Colonic mucosa (tissue), 4 donors: ENCODE data around the gene MORC3. TPM values are rescaled to one million over a fixed set of nuclear protein-coding genes. Genes with fewer than 3 reads are reported as not detected.
"Not testable (repeated sequence)": the region's sequence is repeated elsewhere in the genome, so short reads cannot be mapped to it uniquely, and the experiment has no call there.

Experiments used
- DNase-seq: peaks from one replicate; pipeline ENCODE4 v3.0.0-alpha.2; 2020
- H3K27ac ChIP-seq: fragments of 200-600 bp; one replicate; pipeline ENCODE4 v1.8.0; 2021
- H3K27me3 ChIP-seq: fragments of 200-600 bp; one replicate; pipeline ENCODE4 v1.8.0; 2021
- H3K36me3 ChIP-seq: fragments of 200-600 bp; one replicate; pipeline ENCODE4 v1.8.0; 2021
- H3K4me1 ChIP-seq: fragments of 200-600 bp; one replicate; pipeline ENCODE4 v1.8.0; 2021; ENCODE audit warnings: mild to moderate bottlenecking
- H3K4me3 ChIP-seq: fragments of 200-600 bp; one replicate; pipeline ENCODE4 v1.8.0; 2021
- H3K9ac ChIP-seq, 2 donors: one replicate each; pipeline ENCODE4 v1.7.0; 2013; ENCODE audit warnings: control low read depth in 2 of 2, low read depth in 2 of 2, low read length in 2 of 2
- H3K9me3 ChIP-seq: fragments of 200-600 bp; one replicate; pipeline ENCODE4 v1.8.0; 2021
- intact Hi-C: fragments of 100-400 bp; cut with DNase I; formaldehyde crosslinking; loops from one replicate; pipeline ENCODE4 v1.14.1; 2022
- total RNA-seq, 2 donors: library from RNA; stranded (reverse); fragmentation: NEBNext Ultra II Directional in 1 of 2; extraction: Animal tissue kit (Norgen Biotek cat#: 25700) in 1 of 2; gene quantifications; one replicate each; pipeline ENCODE4 v1.2.1, GENCODE V29; 2021
- TF ChIP-seq, protein P1 (sequence below): fragments of 200-600 bp; IDR thresholded peaks from one replicate; pipeline ENCODE4 v1.8.0; 2022; ENCODE audit warnings: antibody characterized with exemption, mild to moderate bottlenecking
- donor health status: healthy.
- donor health status: DM: no; HTN: no; CAD: no.
- donor health status: DM: no; HTN: no; CAD: no.

MORC3 gene
- total RNA-seq, 2 donors from 2014 or later, result 18.5 to 28.9 TPM

- peak overlapping the region; percentile 49 for H3K4me3 ChIP-seq
- TF ChIP-seq, protein P1, sequence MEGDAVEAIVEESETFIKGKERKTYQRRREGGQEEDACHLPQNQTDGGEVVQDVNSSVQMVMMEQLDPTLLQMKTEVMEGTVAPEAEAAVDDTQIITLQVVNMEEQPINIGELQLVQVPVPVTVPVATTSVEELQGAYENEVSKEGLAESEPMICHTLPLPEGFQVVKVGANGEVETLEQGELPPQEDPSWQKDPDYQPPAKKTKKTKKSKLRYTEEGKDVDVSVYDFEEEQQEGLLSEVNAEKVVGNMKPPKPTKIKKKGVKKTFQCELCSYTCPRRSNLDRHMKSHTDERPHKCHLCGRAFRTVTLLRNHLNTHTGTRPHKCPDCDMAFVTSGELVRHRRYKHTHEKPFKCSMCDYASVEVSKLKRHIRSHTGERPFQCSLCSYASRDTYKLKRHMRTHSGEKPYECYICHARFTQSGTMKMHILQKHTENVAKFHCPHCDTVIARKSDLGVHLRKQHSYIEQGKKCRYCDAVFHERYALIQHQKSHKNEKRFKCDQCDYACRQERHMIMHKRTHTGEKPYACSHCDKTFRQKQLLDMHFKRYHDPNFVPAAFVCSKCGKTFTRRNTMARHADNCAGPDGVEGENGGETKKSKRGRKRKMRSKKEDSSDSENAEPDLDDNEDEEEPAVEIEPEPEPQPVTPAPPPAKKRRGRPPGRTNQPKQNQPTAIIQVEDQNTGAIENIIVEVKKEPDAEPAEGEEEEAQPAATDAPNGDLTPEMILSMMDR, result no peak
- H3K4me1 ChIP-seq, result peaks cover 3% of the 10 kb centered on the region
- H3K27ac ChIP-seq, result no peak overlapping the region
- no peak overlapping the region for H3K9ac ChIP-seq
- H3K27me3 ChIP-seq, result no peaks in the 10 kb centered on the region
- intact Hi-C loops, result no loop called here
- DNase-seq, result no peak
- no peaks in the 10 kb centered on the region for H3K36me3 ChIP-seq
- no peaks in the 10 kb centered on the region for H3K9me3 ChIP-seq
These were observed 64.9 kb downstream of the MORC3 start for GRCh38 chr21:36384885-36385232.

- Histone ChIP-seq H3K27ac (no peak within 1 kb of the TSS), H3K4me1 (peaks cover 3% of the 10 kb centered on the region), H3K9ac (peak within 1 kb of the TSS in 1 of 2 donors; percentile 50), H3K36me3 (no peaks in the 10 kb centered on the region), H3K27me3 (no peaks in the 10 kb centered on the region), H3K9me3 (no peaks in the 10 kb centered on the region), H3K4me3 (peak within 1 kb of the TSS; percentile 49)
- TF ChIP-seq, protein P1, result no peak
- DNase-seq, result peak; percentile 81
- intact Hi-C loops, result no loop called here
These were observed 65.4 kb downstream of the MORC3 start, which contains the start of gene CHAF1B for GRCh38 chr21:36385233-36386030. Gene CHAF1B (plus strand): TSS chr21:36385392. CDS start chr21:36386137, 745 bp downstream.

DNA sequence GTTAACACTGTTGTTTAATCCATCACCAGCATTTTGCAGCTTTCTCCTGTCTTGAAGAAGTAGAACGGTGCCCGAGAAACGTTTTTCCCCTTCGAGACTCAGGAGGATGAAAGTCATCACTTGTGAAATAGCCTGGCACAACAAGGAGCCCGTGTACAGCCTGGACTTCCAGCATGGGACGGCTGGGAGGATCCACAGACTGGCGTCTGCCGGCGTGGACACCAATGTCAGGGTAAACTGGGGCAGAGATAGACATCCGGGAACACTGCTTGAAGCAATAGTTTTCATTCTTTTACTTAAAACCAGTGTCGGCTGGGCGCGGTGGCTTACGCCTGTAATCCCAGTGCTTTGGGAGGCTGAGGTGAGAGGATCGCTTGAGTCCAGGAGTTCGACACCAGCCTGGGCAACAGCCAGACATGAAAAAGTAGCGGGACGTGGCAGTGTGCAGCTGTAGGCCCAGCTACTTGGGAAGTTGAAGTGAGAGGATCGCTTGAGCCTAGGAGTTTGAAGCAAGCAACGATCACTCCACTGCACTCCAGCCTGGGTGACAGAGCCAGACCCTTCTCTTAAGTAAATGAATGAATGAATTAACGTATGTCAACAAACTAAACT, 66.1 kb downstream of the MORC3 start:
- Histone ChIP-seq H3K9me3 (no peaks in the 10 kb centered on the region), H3K36me3 (no peaks in the 10 kb centered on the region), H3K27ac (no peak overlapping the region), H3K4me3 (peak overlapping the region; percentile 49), H3K9ac (no peak overlapping the region), H3K27me3 (no peaks in the 10 kb centered on the region), H3K4me1 (peaks cover 3% of the 10 kb centered on the region)
- no peak for DNase-seq
- TF ChIP-seq, protein P1, result no peak
- intact Hi-C loops, result no loop called here

- no peaks in the 10 kb centered on the region for H3K27me3 ChIP-seq
- no peak for DNase-seq
These were observed 68.1 kb downstream of the MORC3 start for GRCh38 chr21:36388096-36388495.

GRCh38 chr21:36388835-36389234, 68.8 kb downstream of the MORC3 start:
- Histone ChIP-seq H3K36me3 (no peaks in the 10 kb centered on the region), H3K9me3 (no peaks in the 10 kb centered on the region), H3K4me1 (peaks cover 3% of the 10 kb centered on the region), H3K4me3 (no peak overlapping the region), H3K9ac (no peak overlapping the region), H3K27ac (no peak overlapping the region), H3K27me3 (no peaks in the 10 kb centered on the region)
- no peak for DNase-seq
- intact Hi-C loops, result no loop called here
- TF ChIP-seq, protein P1, result no peak

More at GRCh38 chr21:36388096-36388495, 68.1 kb downstream of the MORC3 start:
- Histone ChIP-seq H3K4me1 (peaks cover 3% of the 10 kb centered on the region), H3K4me3 (no peak overlapping the region), H3K9me3 (no peaks in the 10 kb centered on the region), H3K9ac (no peak overlapping the region), H3K27ac (no peak overlapping the region), H3K36me3 (no peaks in the 10 kb centered on the region)
- TF ChIP-seq, protein P1, result no peak
- intact Hi-C loops, result no loop called here

- H3K4me3 ChIP-seq, H3K9me3 ChIP-seq, H3K27me3 ChIP-seq, intact Hi-C loops, H3K36me3 ChIP-seq, H3K27ac ChIP-seq, H3K4me1 ChIP-seq, DNase-seq, H3K9ac ChIP-seq: not testable (repeated sequence)
These were observed 71.7 kb downstream of the MORC3 start for GRCh38 chr21:36391649-36392048.
